WTC11 (cell line): ENCODE results near the gene ASPN. TPM values are rescaled to one million over a fixed set of nuclear protein-coding genes. Genes with fewer than 3 reads are reported as not detected.

Source experiments
- ATAC-seq: fragments of 200-7000 bp; cut with Tn5 transposase; 2 replicates; pipeline ENCODE4 v1.10.0; 2021; ENCODE audit warnings: mild to moderate bottlenecking, moderate library complexity
- CTCF ChIA-PET: fragments of 300-600 bp; sonication (Branson Sonifier 250); formaldehyde crosslinking; loops from one replicate; lab custom pipeline; 2021; ENCODE audit warnings: antibody characterized with exemption; lab: Charles Lee
- POLR2A ChIA-PET: fragments of 350-600 bp; sonication (Branson Sonifier 250); formaldehyde crosslinking; loops from one replicate; lab custom pipeline; 2021; ENCODE audit warnings: antibody characterized with exemption; lab: Charles Lee
- DNase-seq: peaks from one replicate; pipeline ENCODE4 v3.0.0; 2021; ENCODE audit warnings: low spot score
- H3K27ac Mint-ChIP-seq: 2 replicates; pipeline ENCODE4 v1.8.0; 2021; ENCODE audit warnings: mixed read lengths
- H3K27me3 Mint-ChIP-seq: 2 replicates; pipeline ENCODE4 v1.8.0; 2021; ENCODE audit warnings: low read depth, mild to moderate bottlenecking, moderate library complexity, mixed read lengths
- H3K36me3 Mint-ChIP-seq: 2 replicates; pipeline ENCODE4 v1.8.0; 2021; ENCODE audit warnings: mixed read lengths
- H3K4me1 Mint-ChIP-seq: 2 replicates; pipeline ENCODE4 v1.8.0; 2022; ENCODE audit warnings: mixed read lengths
- H3K4me3 Mint-ChIP-seq: 2 replicates; pipeline ENCODE4 v1.8.0; 2021; ENCODE audit warnings: mild to moderate bottlenecking, moderate library complexity, mixed read lengths
- H3K9me3 Mint-ChIP-seq: 2 replicates; pipeline ENCODE4 v1.8.0; 2021; ENCODE audit warnings: mixed read lengths
- CDX4 ChIP-seq: fragments of 250-450 bp; sonication (Bioruptor Pico); IDR thresholded peaks from 2 replicates; pipeline ENCODE4 v1.9.0; 2021; ENCODE audit warnings: moderate library complexity, mild to moderate bottlenecking, inconsistent platforms, borderline replicate concordance
- ELF4 ChIP-seq: sonication (generic); formaldehyde crosslinking; IDR thresholded peaks from 2 replicates; pipeline ENCODE4 v1.8.1; 2022; ENCODE audit warnings: low read depth, mild to moderate bottlenecking, moderate library complexity, missing genetic modification reagents
- ERG ChIP-seq: fragments of 250-450 bp; sonication (Bioruptor Pico); IDR thresholded peaks from 2 replicates; pipeline ENCODE4 v1.8.0; 2021; ENCODE audit warnings: mild to moderate bottlenecking
- GRHL2 ChIP-seq: fragments of 250-450 bp; sonication (Bioruptor Pico); IDR thresholded peaks from 2 replicates; pipeline ENCODE4 v1.8.0; 2022; ENCODE audit warnings: mild to moderate bottlenecking, moderate library complexity; ENCODE audit not compliant: insufficient replicate concordance, severe bottlenecking
- GTF2I ChIP-seq: fragments of 250-450 bp; sonication (Bioruptor Pico); conservative IDR thresholded peaks from 2 replicates; pipeline ENCODE4 v1.4.0; 2021; ENCODE audit warnings: mild to moderate bottlenecking
- IRF2 ChIP-seq: sonication (generic); formaldehyde crosslinking; IDR thresholded peaks from 2 replicates; pipeline ENCODE4 v1.8.0; 2022; ENCODE audit warnings: low read depth, missing genetic modification reagents, borderline replicate concordance
- MXD4 ChIP-seq: fragments of 250-450 bp; sonication (Bioruptor Pico); IDR thresholded peaks from 2 replicates; pipeline ENCODE4 v1.8.0; 2021; ENCODE audit warnings: mild to moderate bottlenecking, moderate library complexity, borderline replicate concordance
- NFATC4 ChIP-seq: fragments of 250-450 bp; sonication (Bioruptor Pico); IDR thresholded peaks from 2 replicates; pipeline ENCODE4 v1.9.0; 2021; ENCODE audit warnings: mild to moderate bottlenecking
- NFYB ChIP-seq: sonication (generic); formaldehyde crosslinking; conservative IDR thresholded peaks from 2 replicates; pipeline ENCODE4 v1.8.0; 2022; ENCODE audit warnings: low read depth, missing genetic modification reagents
- OVOL2 ChIP-seq: fragments of 250-450 bp; sonication (Bioruptor Pico); IDR thresholded peaks from 2 replicates; pipeline ENCODE4 v1.9.0; 2021; ENCODE audit warnings: mild to moderate bottlenecking, borderline replicate concordance
- RORB ChIP-seq: fragments of 250-450 bp; sonication (Bioruptor Pico); IDR thresholded peaks from 2 replicates; pipeline ENCODE4 v1.9.0; 2021; ENCODE audit warnings: mild to moderate bottlenecking
- SP1 ChIP-seq: sonication (generic); formaldehyde crosslinking; conservative IDR thresholded peaks from 2 replicates; pipeline ENCODE4 v1.8.1; 2022; ENCODE audit warnings: missing genetic modification reagents
- TEAD1 ChIP-seq: sonication (generic); formaldehyde crosslinking; IDR thresholded peaks from 2 replicates; pipeline ENCODE4 v1.8.0; 2022; ENCODE audit warnings: mild to moderate bottlenecking, missing genetic modification reagents
- TP53 ChIP-seq: sonication (generic); formaldehyde crosslinking; IDR thresholded peaks from 2 replicates; pipeline ENCODE4 v1.8.1; 2023; ENCODE audit warnings: mild to moderate bottlenecking, missing genetic modification reagents
- ZNF232 ChIP-seq: sonication (generic); formaldehyde crosslinking; IDR thresholded peaks from 2 replicates; pipeline ENCODE4 v1.8.0; 2022; ENCODE audit warnings: mild to moderate bottlenecking, missing genetic modification reagents
- ZNF281 ChIP-seq: sonication (generic); formaldehyde crosslinking; IDR thresholded peaks from 2 replicates; pipeline ENCODE4 v1.8.0; 2023; ENCODE audit warnings: mild to moderate bottlenecking, missing genetic modification reagents
- ZNF423 ChIP-seq: fragments of 250-450 bp; sonication (Bioruptor Pico); IDR thresholded peaks from 2 replicates; pipeline ENCODE4 v2.1.2; 2022; ENCODE audit warnings: mild to moderate bottlenecking, moderate library complexity
- total RNA-seq: library from RNA; stranded (reverse); gene quantifications from 3 replicates; pipeline ENCODE4 v1.2.3, GENCODE V29; 2021
- TF ChIP-seq, protein P1 (sequence below): sonication (generic); formaldehyde crosslinking; IDR thresholded peaks from 2 replicates; pipeline ENCODE4 v1.8.0; 2022; ENCODE audit warnings: mild to moderate bottlenecking, missing genetic modification reagents
- TF ChIP-seq, protein P2 (sequence below): sonication (generic); formaldehyde crosslinking; IDR thresholded peaks from 2 replicates; pipeline ENCODE4 v1.8.1; 2022; ENCODE audit warnings: low read depth, mild to moderate bottlenecking, moderate library complexity, missing genetic modification reagents, borderline replicate concordance
- TF ChIP-seq, protein P3 (sequence below): sonication (generic); formaldehyde crosslinking; conservative IDR thresholded peaks from 2 replicates; pipeline ENCODE4 v1.8.1; 2023; ENCODE audit warnings: mild to moderate bottlenecking, low read depth, missing genetic modification reagents, moderate library complexity

The ASPN gene
- total RNA-seq, 1 experiment from 2014 or later: not detected

DNA sequence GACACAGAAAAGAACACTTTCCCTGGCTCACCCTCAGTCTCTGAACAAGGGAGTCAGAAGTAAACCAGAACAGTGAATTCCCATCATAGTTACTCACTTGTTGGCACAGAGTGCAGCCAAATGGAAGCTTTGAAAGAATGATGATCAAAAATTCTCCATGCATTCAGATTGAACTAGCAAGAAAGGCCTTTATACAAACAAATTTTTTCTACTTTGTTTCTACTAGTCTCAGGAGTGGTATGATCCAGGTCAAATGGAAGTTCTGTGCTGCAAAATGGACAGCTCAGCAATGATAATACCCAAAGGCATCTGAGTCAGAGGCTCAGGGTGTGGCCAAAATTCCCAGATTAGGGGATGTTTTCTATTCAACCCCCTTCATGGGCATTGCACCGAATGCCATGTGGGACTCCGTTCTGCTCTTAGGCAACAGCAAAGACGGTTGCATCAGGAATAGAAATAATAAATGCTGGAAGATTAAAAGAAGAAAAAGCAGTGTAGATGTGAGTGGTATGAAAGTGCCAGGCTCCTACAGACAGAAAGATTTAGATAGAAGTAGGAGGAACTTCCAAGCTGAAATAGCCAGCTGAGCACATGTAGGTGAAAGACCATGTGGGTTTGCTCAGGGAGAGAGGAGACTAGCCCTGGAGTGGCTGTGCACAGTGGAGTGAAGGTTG is 24.0 kb upstream of the ASPN start:
- CTCF ChIA-PET: no interaction called here
- Mint-ChIP-seq H3K9me3 (no peaks in the 10 kb centered on the region), H3K4me3 (no peak overlapping the region), H3K27ac (no peak overlapping the region), H3K4me1 (peaks cover 14% of the 10 kb centered on the region), H3K27me3 (no peaks in the 10 kb centered on the region), H3K36me3 (no peaks in the 10 kb centered on the region)
- TF ChIP-seq GRHL2 (CRISPR knock-in tag) (no peak), ERG (CRISPR knock-in tag) (no peak), RORB (CRISPR knock-in tag) (no peak), IRF2 (CRISPR knock-in tag) (no peak), CDX4 (CRISPR knock-in tag) (no peak), GTF2I (no peak), NFATC4 (CRISPR knock-in tag) (no peak), TP53 (CRISPR knock-in tag) (no peak), ZNF232 (no peak), OVOL2 (CRISPR knock-in tag) (no peak), TEAD1 (CRISPR knock-in tag) (no peak), SP1 (CRISPR knock-in tag) (no peak), NFYB (CRISPR knock-in tag) (no peak), ELF4 (CRISPR knock-in tag) (no peak), ZNF423 (CRISPR knock-in tag) (no peak), ZNF281 (CRISPR knock-in tag) (no peak), MXD4 (CRISPR knock-in tag) (no peak)
- TF ChIP-seq, protein P1, sequence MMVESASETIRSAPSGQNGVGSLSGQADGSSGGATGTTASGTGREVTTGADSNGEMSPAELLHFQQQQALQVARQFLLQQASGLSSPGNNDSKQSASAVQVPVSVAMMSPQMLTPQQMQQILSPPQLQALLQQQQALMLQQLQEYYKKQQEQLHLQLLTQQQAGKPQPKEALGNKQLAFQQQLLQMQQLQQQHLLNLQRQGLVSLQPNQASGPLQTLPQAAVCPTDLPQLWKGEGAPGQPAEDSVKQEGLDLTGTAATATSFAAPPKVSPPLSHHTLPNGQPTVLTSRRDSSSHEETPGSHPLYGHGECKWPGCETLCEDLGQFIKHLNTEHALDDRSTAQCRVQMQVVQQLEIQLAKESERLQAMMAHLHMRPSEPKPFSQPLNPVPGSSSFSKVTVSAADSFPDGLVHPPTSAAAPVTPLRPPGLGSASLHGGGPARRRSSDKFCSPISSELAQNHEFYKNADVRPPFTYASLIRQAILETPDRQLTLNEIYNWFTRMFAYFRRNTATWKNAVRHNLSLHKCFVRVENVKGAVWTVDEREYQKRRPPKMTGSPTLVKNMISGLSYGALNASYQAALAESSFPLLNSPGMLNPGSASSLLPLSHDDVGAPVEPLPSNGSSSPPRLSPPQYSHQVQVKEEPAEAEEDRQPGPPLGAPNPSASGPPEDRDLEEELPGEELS: no peak
- TF ChIP-seq, protein P2, sequence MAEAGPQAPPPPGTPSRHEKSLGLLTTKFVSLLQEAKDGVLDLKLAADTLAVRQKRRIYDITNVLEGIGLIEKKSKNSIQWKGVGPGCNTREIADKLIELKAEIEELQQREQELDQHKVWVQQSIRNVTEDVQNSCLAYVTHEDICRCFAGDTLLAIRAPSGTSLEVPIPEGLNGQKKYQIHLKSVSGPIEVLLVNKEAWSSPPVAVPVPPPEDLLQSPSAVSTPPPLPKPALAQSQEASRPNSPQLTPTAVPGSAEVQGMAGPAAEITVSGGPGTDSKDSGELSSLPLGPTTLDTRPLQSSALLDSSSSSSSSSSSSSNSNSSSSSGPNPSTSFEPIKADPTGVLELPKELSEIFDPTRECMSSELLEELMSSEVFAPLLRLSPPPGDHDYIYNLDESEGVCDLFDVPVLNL (CRISPR knock-in tag): no peak
- TF ChIP-seq, protein P3, sequence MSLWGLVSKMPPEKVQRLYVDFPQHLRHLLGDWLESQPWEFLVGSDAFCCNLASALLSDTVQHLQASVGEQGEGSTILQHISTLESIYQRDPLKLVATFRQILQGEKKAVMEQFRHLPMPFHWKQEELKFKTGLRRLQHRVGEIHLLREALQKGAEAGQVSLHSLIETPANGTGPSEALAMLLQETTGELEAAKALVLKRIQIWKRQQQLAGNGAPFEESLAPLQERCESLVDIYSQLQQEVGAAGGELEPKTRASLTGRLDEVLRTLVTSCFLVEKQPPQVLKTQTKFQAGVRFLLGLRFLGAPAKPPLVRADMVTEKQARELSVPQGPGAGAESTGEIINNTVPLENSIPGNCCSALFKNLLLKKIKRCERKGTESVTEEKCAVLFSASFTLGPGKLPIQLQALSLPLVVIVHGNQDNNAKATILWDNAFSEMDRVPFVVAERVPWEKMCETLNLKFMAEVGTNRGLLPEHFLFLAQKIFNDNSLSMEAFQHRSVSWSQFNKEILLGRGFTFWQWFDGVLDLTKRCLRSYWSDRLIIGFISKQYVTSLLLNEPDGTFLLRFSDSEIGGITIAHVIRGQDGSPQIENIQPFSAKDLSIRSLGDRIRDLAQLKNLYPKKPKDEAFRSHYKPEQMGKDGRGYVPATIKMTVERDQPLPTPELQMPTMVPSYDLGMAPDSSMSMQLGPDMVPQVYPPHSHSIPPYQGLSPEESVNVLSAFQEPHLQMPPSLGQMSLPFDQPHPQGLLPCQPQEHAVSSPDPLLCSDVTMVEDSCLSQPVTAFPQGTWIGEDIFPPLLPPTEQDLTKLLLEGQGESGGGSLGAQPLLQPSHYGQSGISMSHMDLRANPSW (CRISPR knock-in tag): no peak
- ATAC-seq (no peak), DNase-seq (no peak)
- POLR2A ChIA-PET: no interaction called here
